Kidney (tissue), 14 donors: ENCODE results near the gene HS3ST6. TPM values are rescaled to one million over a fixed set of nuclear protein-coding genes. Genes with fewer than 3 reads are reported as not detected.

Experiments
- DNase-seq, 5 donors: peaks; one replicate each; pipeline ENCODE4 v3.0.0-alpha.2; 2013 to 2020
- FAIRE-seq: peaks from 2 replicates; lab custom pipeline; 2012; peaks lifted over from hg19 to GRCh38; lab: Jason Lieb, UNC
- H3K27ac ChIP-seq, 2 donors: one replicate each; pipeline ENCODE4 v1.7.0; 2013; ENCODE audit warnings: low read depth in 2 of 2, low read length in 2 of 2, inconsistent platforms in 1 of 2
- H3K27me3 ChIP-seq: one replicate; pipeline ENCODE4 v1.7.1; 2013; ENCODE audit warnings: low read length, inconsistent platforms; ENCODE audit not compliant: control insufficient read depth, insufficient read depth
- H3K36me3 ChIP-seq, 3 donors: one replicate each; pipeline versions ENCODE4 v1.7.0 to v1.7.1; 2013; ENCODE audit warnings: low read length in 3 of 3, control low read depth in 1 of 3, inconsistent platforms in 1 of 3; ENCODE audit not compliant: insufficient read depth in 3 of 3, control insufficient read depth in 2 of 3
- H3K4me1 ChIP-seq, 3 donors: one replicate each; pipeline versions ENCODE4 v1.7.0 to v1.7.1; 2013; ENCODE audit warnings: low read length in 3 of 3, inconsistent platforms in 1 of 3, low read depth in 1 of 3; ENCODE audit not compliant: control insufficient read depth in 2 of 3, insufficient read depth in 2 of 3
- H3K4me3 ChIP-seq, 3 donors: one replicate each; pipeline versions ENCODE4 v1.7.0 to v1.8.1; 2013; ENCODE audit warnings: low read length in 3 of 3, control low read depth in 1 of 3, inconsistent platforms in 1 of 3
- H3K9ac ChIP-seq, 3 donors: one replicate each; pipeline versions ENCODE4 v1.7.0 to v1.7.1; 2013; ENCODE audit warnings: low read length in 3 of 3, control low read depth in 1 of 3, inconsistent platforms in 1 of 3
- H3K9me3 ChIP-seq, 3 donors: one replicate each; pipeline versions ENCODE4 v1.7.0 to v1.7.1; 2013; ENCODE audit warnings: low read length in 3 of 3, control low read depth in 1 of 3, inconsistent platforms in 1 of 3; ENCODE audit not compliant: control insufficient read depth in 2 of 3, insufficient read depth in 1 of 3
- intact Hi-C: fragments of 100-400 bp; cut with DNase I; formaldehyde crosslinking; loops from one replicate; pipeline ENCODE4 v1.11.1; 2022
- polyA plus RNA-seq: library from polyadenylated mRNA; stranded (reverse); fragments of 350-450 nt; fragmentation: Illumina TruSeq; extraction: RNeasy Lipid Tissue Mini Kit (QIAGEN cat#74804); gene quantifications from one replicate; pipeline ENCODE4 v1.2.3, GENCODE V29; 2014; ENCODE audit warnings: low read depth, low replicate concordance; ENCODE audit not compliant: insufficient read depth
- total RNA-seq: library from RNA; stranded (reverse); fragmentation: NEBNext Ultra II Directional; extraction: Animal tissue kit (Norgen Biotek cat#: 25700); gene quantifications from one replicate; pipeline ENCODE4 v1.2.1, GENCODE V29; 2021
- TF ChIP-seq, protein P1 (sequence below): IDR thresholded peaks from 3 replicates; pipeline ENCODE4 v1.5.1; 2012; ENCODE audit warnings: mild to moderate bottlenecking, moderate library complexity, borderline replicate concordance; ENCODE audit not compliant: insufficient read depth; ENCODE audit errors: extremely low read depth
- donor health status: control.
- donor health status: control.
- donor health status: control.
- donor health status: control.
- donor health status: control.
- donor health status: DM: yes; HTN: yes; CAD: no.
- donor health status: Normal renal cell carcinoma (clear cell type).

HS3ST6 gene
- total and polyA plus RNA-seq, 2 donors from 2014 or later, result 0.19 to 0.73 TPM

DNA sequence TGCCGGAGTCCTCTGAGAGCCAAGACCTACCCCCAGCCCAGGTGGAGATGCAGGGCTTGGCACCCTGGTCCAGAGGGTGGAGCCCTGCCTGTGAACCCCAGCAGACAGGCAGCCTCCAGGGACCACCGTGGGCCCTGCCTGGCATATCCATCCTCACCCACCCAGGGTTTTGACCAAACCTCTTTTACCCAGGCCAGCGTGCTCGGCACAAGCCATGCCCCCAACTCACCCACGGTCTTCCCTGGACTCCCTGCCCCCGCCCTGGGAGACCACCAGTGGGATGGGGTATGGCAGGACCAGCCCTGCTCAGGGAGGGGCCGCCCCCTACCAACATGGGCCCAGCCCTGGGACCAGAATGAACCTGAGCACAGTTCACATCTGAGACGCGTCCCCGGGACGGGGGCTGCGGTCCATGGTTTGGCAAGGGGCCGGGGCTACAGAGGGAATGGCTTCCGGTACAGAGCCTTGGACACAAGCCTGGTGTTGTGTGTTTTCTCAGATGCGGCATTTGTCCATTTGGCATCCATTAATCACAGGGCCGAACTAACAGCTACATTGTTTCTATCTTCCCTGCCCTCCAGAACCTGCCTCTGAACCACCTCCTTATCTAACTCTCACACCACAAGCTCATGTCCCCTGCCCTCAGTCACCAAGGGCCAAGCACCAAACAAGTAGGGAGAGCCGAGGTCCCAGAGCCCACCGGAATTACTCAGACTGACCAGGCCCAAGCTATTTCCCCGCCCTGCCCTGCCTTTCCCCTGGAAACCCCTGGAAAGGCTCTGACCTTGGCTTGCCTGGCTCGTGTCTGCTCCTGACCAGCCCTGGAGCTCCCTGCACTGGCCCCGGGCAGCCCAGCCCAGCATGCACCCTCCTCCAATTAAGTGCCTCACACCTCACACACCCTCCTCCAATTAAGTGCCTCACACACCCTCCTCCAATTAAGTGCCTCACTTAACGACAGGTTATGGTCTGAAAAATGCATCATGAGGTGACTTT, 14.1 kb downstream of the HS3ST6 start:
- no peaks in the 10 kb centered on the region for H3K9me3 ChIP-seq
- TF ChIP-seq, protein P1, sequence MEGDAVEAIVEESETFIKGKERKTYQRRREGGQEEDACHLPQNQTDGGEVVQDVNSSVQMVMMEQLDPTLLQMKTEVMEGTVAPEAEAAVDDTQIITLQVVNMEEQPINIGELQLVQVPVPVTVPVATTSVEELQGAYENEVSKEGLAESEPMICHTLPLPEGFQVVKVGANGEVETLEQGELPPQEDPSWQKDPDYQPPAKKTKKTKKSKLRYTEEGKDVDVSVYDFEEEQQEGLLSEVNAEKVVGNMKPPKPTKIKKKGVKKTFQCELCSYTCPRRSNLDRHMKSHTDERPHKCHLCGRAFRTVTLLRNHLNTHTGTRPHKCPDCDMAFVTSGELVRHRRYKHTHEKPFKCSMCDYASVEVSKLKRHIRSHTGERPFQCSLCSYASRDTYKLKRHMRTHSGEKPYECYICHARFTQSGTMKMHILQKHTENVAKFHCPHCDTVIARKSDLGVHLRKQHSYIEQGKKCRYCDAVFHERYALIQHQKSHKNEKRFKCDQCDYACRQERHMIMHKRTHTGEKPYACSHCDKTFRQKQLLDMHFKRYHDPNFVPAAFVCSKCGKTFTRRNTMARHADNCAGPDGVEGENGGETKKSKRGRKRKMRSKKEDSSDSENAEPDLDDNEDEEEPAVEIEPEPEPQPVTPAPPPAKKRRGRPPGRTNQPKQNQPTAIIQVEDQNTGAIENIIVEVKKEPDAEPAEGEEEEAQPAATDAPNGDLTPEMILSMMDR, result no peak
- H3K27ac ChIP-seq, result no peak overlapping the region
- no peaks in the 10 kb centered on the region for H3K27me3 ChIP-seq
- no peak overlapping the region for H3K4me3 ChIP-seq
- no peaks in the 10 kb centered on the region for H3K4me1 ChIP-seq
- intact Hi-C loops, result no loop called here
- FAIRE-seq (no peak), DNase-seq (no peak)
- no peak overlapping the region for H3K9ac ChIP-seq
- H3K36me3 ChIP-seq, result no peaks in the 10 kb centered on the region

DNA sequence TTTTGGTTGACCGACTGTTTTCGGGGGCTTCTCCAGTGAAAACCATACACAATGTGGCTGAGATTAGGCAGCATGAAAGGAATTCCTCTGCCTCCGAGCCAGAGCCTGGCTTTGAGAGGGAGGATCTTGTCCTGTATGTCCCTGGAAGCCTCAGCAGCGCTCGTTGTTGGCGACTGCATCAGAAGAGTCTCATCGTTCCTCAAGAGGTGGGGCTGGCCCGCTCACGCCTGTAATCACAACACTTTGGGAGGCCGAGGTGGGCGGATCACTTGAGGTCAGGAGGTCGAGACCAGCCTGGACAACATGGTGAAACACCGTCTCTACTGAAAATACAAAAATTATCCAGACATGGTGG, 15.0 kb downstream of the HS3ST6 start:
- Histone ChIP-seq H3K36me3 (no peaks in the 10 kb centered on the region), H3K27ac (no peak overlapping the region), H3K9me3 (no peaks in the 10 kb centered on the region), H3K4me3 (no peak overlapping the region), H3K27me3 (no peaks in the 10 kb centered on the region), H3K4me1 (no peaks in the 10 kb centered on the region), H3K9ac (no peak overlapping the region)
- TF ChIP-seq, protein P1, result no peak
- FAIRE-seq (no peak), DNase-seq (no peak)
- intact Hi-C loops, result no loop called here

DNA sequence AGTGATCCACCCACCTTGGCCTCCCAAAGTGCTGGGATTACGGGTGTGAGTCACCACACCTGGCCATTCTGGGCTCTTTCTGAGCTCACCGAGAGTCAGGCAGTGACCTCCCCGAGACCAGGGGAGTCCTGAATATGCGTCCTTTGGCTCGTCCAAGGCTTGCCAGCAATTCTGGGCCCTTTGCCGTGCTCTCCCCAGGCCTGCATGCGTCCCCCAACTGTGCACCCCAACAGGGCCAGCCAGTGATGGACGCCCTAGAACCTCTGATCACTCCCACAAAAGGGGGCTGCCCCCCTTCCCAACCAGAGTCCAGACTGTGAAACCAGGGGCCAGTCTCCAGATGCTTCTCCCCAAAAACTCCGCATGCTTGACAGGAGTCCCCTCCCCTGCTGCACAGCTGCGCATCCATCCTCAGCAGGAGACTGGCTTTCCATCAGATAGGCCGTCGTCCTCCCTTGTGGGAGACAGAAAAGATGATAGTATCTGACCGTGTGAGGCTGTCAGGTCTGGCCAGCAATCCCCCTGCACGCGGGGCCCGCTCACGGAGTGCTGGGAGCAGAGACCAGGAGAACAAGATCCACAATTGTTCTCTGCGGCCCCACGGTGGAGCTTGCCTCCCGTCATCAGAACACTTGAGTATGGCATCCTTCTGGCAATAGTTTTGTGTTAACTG, 15.5 kb downstream of the HS3ST6 start:
- Histone ChIP-seq H3K9ac (no peak overlapping the region), H3K4me3 (no peak overlapping the region), H3K9me3 (no peaks in the 10 kb centered on the region), H3K4me1 (no peaks in the 10 kb centered on the region), H3K27ac (no peak overlapping the region), H3K27me3 (no peaks in the 10 kb centered on the region), H3K36me3 (no peaks in the 10 kb centered on the region)
- FAIRE-seq (no peak), DNase-seq (peak in 1 of 5 donors; percentile 41)
- intact Hi-C loops, result no loop called here
- TF ChIP-seq, protein P1, result no peak
